Smooth muscle cell (in vitro differentiated cells): ENCODE measurements around the gene OSR1. TPM values are rescaled to one million over a fixed set of nuclear protein-coding genes. Genes with fewer than 3 reads are reported as not detected.

Experiments
- DNase-seq: peaks from one replicate; lab custom pipeline; 2025; ENCODE audit not compliant: unreplicated experiment; lab: John Stamatoyannopoulos, UW
- H2AFZ ChIP-seq: fragments of 200-600 bp; sonication (generic); 2 replicates; pipeline ENCODE4 v1.6.0; 2016; ENCODE audit warnings: antibody characterized with exemption, low read depth, mild to moderate bottlenecking
- H3F3A ChIP-seq: fragments of 200-600 bp; sonication (generic); 2 replicates; pipeline ENCODE4 v1.6.0; 2017; ENCODE audit warnings: antibody characterized with exemption, low read depth
- H3K27ac ChIP-seq: fragments of 200-600 bp; sonication (generic); 2 replicates; pipeline ENCODE4 v1.5.1; 2016; ENCODE audit warnings: low read depth, mild to moderate bottlenecking
- H3K27me3 ChIP-seq: fragments of 200-600 bp; sonication (generic); 2 replicates; pipeline ENCODE4 v1.6.1; 2016; ENCODE audit warnings: low read depth, mild to moderate bottlenecking
- H3K36me3 ChIP-seq: fragments of 200-600 bp; sonication (generic); 2 replicates; pipeline ENCODE4 v1.5.1; 2016; ENCODE audit warnings: low read depth
- H3K4me1 ChIP-seq: fragments of 200-600 bp; sonication (generic); 2 replicates; pipeline ENCODE4 v1.5.1; 2016; ENCODE audit warnings: low read depth
- H3K4me2 ChIP-seq: fragments of 200-600 bp; sonication (generic); 2 replicates; pipeline ENCODE4 v1.6.0; 2016; ENCODE audit warnings: mild to moderate bottlenecking
- H3K4me3 ChIP-seq: fragments of 200-600 bp; sonication (generic); 2 replicates; pipeline ENCODE4 v1.5.1; 2016; ENCODE audit warnings: mild to moderate bottlenecking
- H3K79me2 ChIP-seq: fragments of 200-600 bp; sonication (generic); 2 replicates; pipeline ENCODE4 v1.6.0; 2016; ENCODE audit warnings: low read depth, mild to moderate bottlenecking
- H3K9ac ChIP-seq: fragments of 200-600 bp; sonication (generic); 2 replicates; pipeline ENCODE4 v1.6.0; 2016; ENCODE audit warnings: low read depth
- H3K9me3 ChIP-seq: fragments of 200-600 bp; sonication (generic); replicated peaks from 2 replicates; pipeline ENCODE4 v1.5.1; 2016; ENCODE audit warnings: low read depth
- H4K20me1 ChIP-seq: fragments of 200-600 bp; sonication (generic); 2 replicates; pipeline ENCODE4 v1.6.0; 2016; ENCODE audit warnings: low read depth
- CTCF ChIP-seq: fragments of 200-600 bp; sonication (generic); IDR thresholded peaks from 2 replicates; pipeline ENCODE4 v1.5.1; 2017; ENCODE audit warnings: borderline replicate concordance, mild to moderate bottlenecking, antibody characterized with exemption; ENCODE audit not compliant: insufficient read depth, poor library complexity, severe bottlenecking
- WGBS: methylation state at CpG from one replicate; pipeline ENCODE4 v1.1.7; 2016; ENCODE audit warnings: low lambda C conversion rate; 5-methylcytosine and 5-hydroxymethylcytosine counted together
- polyA plus RNA-seq: library from polyadenylated mRNA; unstranded; fragments of >200 nt; fragmentation: Nextera tagmentation; extraction: Ambion mirVana; gene quantifications from 2 replicates; pipeline ENCODE4 v1.2.1, GENCODE V29; 2016
- total RNA-seq: library from RNA; depleted of rRNA; stranded (reverse); fragments of >200 nt; gene quantifications from 2 replicates; pipeline ENCODE4 v1.2.3, GENCODE V29; 2014

Gene OSR1
- total and polyA plus RNA-seq, 2 experiments from 2014 or later = 0.85 to 1.4 TPM

GRCh38 chr2:19332503-19332902 is 25.9 kb downstream of the OSR1 start:
- no peak for TF ChIP-seq CTCF
- H3K27ac ChIP-seq = no peak overlapping the region
- peaks cover 4% of the 10 kb centered on the region for H4K20me1 ChIP-seq
- H3K4me3 ChIP-seq = no peak overlapping the region
- H3K9ac ChIP-seq = no peak overlapping the region
- no peaks in the 10 kb centered on the region for H3K4me1 ChIP-seq
- no peaks in the 10 kb centered on the region for H3K36me3 ChIP-seq
- H3K27me3 ChIP-seq = no peaks in the 10 kb centered on the region
- H3F3A ChIP-seq = no peaks in the 10 kb centered on the region
- no peaks in the 10 kb centered on the region for H3K9me3 ChIP-seq
- no peak overlapping the region for H3K4me2 ChIP-seq
- 29% methylated on average over 2 of the region's 2 CpGs for WGBS
- no peak overlapping the region for H2AFZ ChIP-seq
- no peaks in the 10 kb centered on the region for H3K79me2 ChIP-seq
- DNase-seq = no peak

GRCh38 chr2:19331450-19331849 is 27.0 kb downstream of the OSR1 start:
- no peak for TF ChIP-seq CTCF
- no peaks in the 10 kb centered on the region for H3K36me3 ChIP-seq
- no peak overlapping the region for H3K4me2 ChIP-seq
- no peak overlapping the region for H3K4me3 ChIP-seq
- no peak overlapping the region for H3K27ac ChIP-seq
- no peaks in the 10 kb centered on the region for H3K27me3 ChIP-seq
- no peaks in the 10 kb centered on the region for H3F3A ChIP-seq
- no peak overlapping the region for H3K9ac ChIP-seq
- no peaks in the 10 kb centered on the region for H3K79me2 ChIP-seq
- no peaks in the 10 kb centered on the region for H3K9me3 ChIP-seq
- no peak for DNase-seq
- no peaks in the 10 kb centered on the region for H3K4me1 ChIP-seq
- H2AFZ ChIP-seq = no peak overlapping the region
- peaks cover 4% of the 10 kb centered on the region for H4K20me1 ChIP-seq

- Histone ChIP-seq H3K4me2 (no peak overlapping the region), H3K79me2 (no peaks in the 10 kb centered on the region), H3K36me3 (no peaks in the 10 kb centered on the region), H4K20me1 (peaks cover 4% of the 10 kb centered on the region), H3F3A (no peaks in the 10 kb centered on the region), H3K9me3 (no peaks in the 10 kb centered on the region), H3K4me1 (no peaks in the 10 kb centered on the region), H3K27me3 (no peaks in the 10 kb centered on the region), H3K4me3 (no peak overlapping the region), H2AFZ (no peak overlapping the region), H3K9ac (no peak overlapping the region), H3K27ac (no peak overlapping the region)
- no peak for DNase-seq
- TF ChIP-seq CTCF = no peak
- 93% methylated on average over 5 of the region's 5 CpGs for WGBS
Measured at GRCh38 chr2:19330436-19330835, 28.0 kb downstream of the OSR1 start.

DNA sequence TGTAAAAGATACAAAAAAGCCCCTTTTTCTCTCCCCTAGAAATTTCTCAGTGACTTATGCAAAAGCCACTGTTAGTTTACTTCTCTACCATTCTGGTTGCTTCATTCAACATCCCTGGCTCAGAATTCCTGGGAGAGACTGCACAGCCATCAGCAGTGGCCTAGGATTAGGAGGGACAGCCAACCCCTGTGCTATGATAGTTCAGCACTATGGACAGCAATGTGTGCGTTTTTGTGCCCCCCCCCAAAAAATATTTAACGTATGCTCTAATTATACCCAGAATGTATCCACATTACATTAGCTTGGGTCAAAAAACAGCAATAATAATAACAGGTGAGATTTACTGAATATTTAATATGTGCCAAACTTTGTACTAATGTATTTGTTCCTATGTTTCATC is 29.0 kb downstream of the OSR1 start:
- Histone ChIP-seq H3K9me3 (no peaks in the 10 kb centered on the region), H3K27me3 (no peaks in the 10 kb centered on the region), H3K9ac (no peak overlapping the region), H3K4me1 (no peaks in the 10 kb centered on the region), H4K20me1 (peaks cover 4% of the 10 kb centered on the region), H2AFZ (no peak overlapping the region), H3K4me2 (no peak overlapping the region), H3K4me3 (no peak overlapping the region), H3K36me3 (no peaks in the 10 kb centered on the region), H3K27ac (no peak overlapping the region), H3K79me2 (no peaks in the 10 kb centered on the region), H3F3A (no peaks in the 10 kb centered on the region)
- WGBS = 63% methylated on average over 2 of the region's 2 CpGs
- no peak for DNase-seq
- no peak for TF ChIP-seq CTCF
